HG02678 (cell line): ENCODE data around the gene CT55.
"Not testable (repeated sequence)": the region's sequence is repeated elsewhere in the genome, so short reads cannot be mapped to it uniquely, and the experiment has no call there.

Experiments
- ATAC-seq: cut with Tn5 transposase; IDR thresholded peaks from one replicate; pipeline ENCODE4 v1.9.1; 2021; ENCODE audit warnings: mild to moderate bottlenecking, moderate library complexity; ENCODE audit not compliant: unreplicated experiment

Gene CT55, protein sequence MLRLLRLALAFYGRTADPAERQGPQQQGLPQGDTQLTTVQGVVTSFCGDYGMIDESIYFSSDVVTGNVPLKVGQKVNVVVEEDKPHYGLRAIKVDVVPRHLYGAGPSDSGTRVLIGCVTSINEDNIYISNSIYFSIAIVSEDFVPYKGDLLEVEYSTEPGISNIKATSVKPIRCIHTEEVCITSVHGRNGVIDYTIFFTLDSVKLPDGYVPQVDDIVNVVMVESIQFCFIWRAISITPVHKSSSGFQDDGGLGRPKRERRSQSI

DNA sequence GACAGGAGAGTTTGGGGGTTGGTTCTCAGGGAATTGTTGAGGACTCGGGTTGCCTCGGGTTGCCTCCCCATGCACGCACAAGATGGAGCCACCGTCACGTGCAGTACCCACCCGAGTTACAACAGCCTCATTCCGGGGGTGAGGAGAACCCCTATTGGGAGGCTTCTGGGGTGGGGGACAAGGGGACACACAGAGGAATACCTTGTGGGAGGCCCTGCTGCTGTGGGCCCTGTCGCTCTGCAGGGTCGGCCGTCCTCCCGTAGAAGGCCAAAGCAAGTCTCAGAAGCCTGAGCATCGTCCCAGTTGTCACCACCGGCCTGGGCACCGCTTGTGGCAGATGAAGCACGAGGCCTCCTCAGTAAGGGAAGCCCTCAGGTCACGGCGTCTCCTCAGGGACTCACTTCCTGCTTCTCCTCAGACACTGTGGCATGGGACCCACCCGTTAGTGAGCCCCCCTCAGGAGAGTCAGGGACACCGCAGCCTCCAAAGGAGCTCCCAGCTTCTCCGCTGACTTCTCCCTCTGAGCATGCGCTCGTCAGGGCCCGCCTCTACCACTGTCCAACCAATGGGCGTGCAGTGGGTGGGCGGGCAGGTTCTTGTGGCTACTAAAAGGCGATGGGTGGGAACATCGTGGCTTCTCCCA is at the start of gene CT55:
CT55 (minus strand) TSS at position 522 of the 643 bp plus-strand sequence; CDS start at position 295, 227 bp downstream.
- ATAC-seq, result no peak

DNA sequence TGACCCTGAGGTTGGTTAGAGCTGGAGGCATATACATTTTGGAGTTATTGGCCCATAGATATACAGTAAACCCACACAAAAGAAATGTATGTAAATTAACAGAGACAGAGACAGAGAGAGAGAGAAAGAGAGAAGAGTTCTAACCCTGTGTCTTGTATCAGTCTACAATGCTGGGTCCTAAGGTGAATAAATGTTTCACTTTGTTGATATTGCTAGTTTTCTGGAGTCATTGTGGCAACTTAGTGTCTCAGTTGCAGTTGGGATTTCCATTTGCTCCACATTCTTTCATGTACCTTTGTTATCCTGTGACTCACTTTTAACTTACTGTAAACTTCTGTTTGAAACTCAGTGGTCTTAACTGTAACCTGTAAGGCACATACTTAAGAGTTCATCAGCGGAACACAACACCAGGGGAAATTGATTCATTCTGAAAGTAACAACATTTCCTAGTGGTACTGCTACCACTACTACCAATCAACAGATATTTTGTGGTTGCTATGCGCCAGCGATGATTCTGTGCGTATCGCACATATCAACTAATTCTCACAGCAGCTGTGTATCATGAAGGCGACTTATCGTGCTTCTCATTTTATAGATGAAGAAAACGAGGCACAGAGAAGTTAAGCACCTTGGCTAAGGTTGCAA is 42.1 kb upstream of the CT55 start:
- no peak for ATAC-seq

DNA sequence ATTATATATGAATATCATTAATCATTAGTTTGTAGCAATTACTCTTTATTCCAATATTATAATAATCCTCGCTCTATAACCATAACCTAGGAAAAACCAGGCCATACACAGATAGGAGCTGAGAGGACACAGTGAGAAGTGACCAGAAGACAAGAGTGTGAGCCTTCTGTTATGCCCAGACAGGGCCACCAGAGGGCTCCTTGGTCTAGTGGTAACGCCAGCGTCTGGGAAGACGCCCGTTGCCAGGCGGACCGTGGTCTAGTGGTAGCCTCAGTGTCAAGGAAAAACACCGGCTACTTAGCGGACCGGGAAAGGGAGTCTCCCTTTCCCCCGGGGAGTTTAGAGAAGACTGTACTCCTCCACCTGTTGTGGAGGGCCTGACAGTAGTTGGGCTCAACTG is 35.2 kb upstream of the CT55 start:
- not testable (repeated sequence) for ATAC-seq

DNA sequence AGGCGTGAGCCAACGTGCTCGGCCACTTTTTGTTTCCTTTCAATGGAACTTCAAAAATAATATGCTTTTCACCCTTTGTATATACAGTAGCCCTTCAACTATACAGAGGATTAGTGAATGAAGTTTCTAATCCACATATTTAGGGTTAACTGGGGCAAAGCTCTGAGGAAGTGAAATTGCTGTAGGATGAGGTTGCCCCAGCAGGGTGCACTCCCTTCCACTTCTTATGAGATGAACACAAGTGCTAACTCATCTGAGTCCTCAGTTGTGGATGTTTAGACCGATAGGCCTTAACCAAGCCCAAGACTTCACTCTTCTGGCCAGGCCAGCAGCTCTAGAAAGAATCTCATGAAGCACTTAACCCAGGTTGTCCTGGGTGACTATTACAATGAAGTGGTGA is 29.1 kb upstream of the CT55 start:
- ATAC-seq, result no peak

DNA sequence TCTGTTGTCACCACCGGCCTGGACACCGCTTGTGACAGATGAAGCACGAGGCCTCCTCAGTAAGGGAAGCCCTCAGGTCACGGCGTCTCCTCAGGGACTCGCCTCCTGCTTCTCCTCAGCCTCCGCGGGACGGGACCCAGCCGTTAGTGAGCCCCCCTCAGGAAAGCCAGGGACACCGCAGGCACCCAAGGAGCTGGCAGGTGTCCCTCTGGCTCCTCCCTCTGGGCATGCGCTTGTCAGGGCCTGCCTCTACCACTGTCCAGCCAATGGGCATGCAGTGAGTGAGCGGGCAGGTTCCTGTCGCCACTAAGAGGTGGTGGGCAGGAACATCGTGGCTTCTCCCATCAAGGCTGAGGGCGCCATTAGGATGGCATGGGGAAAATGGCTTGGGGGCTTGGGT is 23.5 kb upstream of the CT55 start:
- no peak for ATAC-seq

DNA sequence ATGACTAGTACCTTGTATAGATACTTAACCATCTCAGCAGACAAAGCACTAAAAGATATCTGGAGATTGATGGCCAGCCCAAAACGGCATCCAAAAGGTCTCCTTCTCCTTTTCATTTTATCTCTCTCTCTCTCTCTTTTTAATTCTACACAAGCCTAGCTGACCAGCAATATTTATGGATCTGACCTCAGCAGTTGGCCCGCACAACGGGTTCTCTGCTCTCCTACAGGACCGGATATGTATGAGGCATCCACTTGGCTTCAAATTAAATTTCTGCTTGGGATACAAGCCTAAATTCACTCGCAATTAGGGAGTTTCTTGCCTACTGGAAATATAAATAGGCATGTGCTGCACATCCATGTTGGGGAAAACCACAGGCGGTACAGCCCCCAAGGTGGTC is 22.5 kb upstream of the CT55 start:
- ATAC-seq, result no peak

DNA sequence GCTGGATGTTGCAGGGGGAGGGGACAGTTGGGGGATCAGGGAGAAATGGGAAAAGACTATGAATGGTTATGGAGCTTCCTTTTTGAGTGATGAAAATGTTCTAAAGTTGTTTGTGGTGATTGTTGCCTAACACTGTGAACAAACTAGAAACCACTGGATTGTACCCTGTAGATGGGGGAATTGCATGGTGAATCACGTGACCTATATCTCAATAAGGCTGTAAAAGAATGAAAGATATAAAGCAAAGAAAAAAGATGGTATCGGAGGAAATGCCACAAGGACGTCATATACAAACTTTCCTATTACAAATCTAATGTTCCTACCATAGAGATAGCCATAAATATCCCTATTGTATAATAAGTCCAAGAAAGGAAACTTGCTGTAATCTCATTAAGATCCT is 20.6 kb upstream of the CT55 start:
- no peak for ATAC-seq

DNA sequence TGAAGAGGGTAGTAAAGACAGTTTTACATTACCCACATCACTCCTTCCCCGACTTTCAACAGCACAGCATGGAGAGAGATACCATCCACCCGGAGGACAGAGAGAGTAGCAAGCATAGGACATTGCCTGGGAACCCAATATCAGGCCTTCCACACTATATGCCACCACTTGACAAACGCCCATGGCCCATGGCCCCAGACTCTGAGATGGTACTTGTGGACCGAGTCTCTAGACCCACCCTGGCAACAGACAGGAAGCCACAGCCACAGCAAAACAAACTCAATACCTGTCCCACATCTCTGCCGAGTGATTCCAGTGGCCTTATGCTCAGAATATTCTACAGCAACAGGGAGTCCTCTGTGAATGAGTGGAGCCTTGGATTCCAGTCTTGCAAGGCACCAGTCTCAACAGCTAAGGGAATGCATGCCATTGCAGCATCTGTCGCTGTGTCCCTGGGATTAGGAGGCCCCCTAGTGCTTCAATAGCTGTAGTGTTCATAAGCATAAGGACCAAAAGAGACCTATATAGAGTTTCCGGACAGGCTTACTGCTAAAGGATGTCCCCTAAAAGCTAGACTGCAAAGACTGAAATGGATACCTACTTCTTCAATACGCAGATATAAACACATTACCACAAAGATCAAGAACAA is 14.7 kb upstream of the CT55 start:
- ATAC-seq, result peak; percentile 83

DNA sequence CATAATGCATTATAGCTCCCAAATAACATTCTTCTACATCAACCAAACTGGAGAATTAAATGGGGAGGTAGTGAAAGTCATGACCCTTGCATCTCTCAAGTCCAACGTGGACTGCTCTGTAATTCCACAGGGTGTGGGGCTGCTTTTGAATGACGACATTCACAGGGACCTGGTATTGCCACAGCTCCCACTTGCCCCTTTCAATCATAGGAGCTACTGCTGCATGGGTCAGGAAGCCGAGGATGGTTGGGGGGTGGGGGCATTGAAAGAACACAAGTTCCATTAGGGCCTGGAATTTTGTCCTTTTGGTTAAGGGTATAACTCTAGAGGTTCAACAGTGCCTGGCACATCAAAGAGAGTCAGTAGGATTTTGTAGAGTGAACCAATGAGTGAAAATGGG is 7.4 kb upstream of the CT55 start:
- no peak for ATAC-seq

DNA sequence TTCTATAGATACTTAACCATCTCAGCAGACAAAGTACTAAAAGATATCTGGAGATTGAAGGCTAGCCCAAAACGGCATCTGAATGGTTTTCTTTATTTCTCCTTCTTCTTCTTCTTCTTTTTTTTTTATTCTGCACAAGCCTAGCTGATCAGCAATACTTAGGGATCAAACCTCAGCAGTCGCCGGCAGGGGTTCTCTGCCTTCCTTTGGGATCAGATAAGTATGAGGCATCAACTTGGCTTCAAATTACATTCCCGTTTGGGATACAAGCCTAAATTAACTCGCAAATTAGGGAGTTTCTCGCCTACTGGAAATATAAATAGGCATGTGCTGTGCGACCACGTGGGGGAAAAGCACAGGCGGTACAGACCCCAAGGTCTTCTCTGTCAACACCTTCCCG is 730 bp downstream of the CT55 start:
- ATAC-seq, result no peak

DNA sequence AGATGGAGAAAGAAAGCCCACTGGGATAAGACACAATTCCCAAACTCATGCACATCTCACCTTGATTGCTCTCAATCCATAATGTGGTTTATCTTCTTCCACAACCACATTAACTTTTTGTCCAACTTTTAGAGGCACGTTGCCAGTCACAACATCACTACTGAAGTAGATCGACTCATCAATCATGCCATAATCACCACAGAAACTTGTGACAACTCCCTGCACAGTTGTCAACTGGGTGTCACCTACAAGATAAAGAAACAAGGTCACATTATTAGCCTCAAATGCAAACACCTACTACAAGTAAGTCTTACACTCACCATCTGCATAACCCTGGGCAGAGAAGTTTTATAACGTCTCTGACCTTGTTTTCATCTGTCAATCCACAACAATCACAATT is 1.7 kb downstream of the CT55 start:
- not testable (repeated sequence) for ATAC-seq

DNA sequence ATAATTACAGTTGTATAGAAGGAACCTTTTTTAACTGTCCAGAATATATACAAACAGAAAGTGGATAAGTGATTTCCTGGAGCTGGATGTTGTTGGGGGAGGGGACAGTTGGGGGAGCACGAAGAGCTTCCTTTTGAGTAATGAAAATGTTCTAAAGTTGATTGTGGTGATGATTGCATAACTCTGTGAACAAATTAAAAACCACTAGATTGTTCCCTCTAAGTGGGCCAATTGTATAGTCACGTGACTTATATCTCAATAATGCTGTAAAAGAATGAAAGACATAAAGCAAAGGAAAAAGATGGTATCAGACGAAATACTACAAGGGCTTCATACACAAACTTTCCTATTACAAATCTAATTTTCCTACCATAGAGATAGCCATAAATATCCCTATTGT is 2.7 kb downstream of the CT55 start:
- no peak for ATAC-seq

DNA sequence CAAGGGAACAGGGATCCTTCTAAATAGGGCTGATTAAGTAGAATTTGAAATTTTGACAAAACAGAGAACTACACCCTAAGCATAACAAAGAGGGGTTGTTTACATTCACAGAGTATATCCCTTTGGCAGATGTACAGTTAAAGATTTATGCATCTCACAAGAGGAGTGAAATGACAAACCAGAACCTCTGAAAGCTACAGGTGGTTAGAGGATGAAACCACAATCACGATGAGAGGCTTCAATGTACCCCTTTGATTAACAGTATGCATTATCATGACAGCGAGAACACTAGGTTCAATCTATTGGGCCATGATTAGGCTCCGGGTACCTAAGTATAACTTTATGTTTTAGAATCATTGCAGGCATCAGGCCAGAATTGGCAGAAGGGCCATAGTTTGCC is 16.5 kb downstream of the CT55 start:
- not testable (repeated sequence) for ATAC-seq

DNA sequence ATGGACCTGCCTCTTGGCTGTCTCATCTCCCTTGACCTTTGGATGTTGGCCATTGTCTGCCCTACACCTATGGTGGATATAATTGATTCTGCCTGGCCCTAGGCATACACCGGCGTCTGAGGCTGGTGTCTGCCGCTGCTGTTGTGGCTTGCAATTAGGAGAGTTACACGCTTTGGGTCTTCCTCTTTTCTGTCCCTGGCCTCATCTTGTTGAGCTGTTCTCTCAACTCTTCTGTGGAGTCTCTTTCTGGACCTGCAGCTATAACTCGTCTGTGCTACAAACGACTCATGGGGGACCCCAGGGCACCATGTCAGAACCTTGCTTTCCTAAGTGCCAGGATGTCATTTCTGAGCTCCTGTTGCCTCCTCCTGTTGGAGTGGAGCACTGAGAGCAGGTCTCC is 45.1 kb downstream of the CT55 start:
- not testable (repeated sequence) for ATAC-seq

DNA sequence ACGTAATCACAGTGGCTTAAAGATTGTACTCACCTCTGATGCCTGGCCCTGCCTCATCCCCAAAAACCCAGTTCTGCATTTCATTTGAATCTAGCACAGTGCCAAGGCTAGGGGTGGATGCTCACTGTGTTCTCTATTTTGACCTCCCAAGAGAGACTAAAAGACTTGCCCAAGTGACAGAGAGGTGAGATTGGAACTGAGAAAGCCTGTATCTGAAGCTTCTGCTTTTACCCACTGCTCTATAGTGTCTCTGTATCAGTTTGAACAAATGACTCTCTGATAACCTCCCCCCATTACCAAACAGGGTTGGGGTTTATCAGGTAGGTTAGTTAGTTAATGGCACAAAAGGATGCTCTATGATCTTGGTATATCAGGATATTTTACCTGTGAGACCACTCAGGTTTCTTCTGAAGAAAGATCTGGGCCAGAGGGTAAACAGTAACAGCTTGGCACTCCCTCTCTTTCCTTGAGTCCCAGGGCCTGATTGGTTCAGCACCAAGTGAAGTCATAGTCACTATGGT is 51.1 kb downstream of the CT55 start, which contains the start of gene ETDB:
ETDB (minus strand) TSS at position 471 of the 521 bp plus-strand sequence. CDS start 1,265 bp downstream, outside the sequence.
- ATAC-seq, result not testable (repeated sequence)

DNA sequence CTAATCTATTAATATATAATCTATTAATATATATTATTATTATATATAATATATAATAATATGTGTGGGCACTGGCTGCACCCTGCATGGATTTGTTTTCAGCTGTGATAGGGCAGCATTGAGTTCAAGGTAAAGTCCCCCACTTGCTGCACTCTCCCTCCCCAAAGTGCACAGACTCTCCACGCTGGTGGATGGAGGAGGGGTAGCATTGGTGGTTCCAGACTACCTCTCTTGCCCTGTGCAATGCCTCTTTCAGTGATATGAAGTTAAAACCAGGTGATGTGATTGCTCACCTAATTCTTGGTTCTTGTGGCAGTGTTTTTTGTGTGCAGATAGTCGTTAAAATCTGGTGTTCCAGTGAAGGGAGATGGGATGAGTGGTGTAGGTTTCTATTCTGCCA is 55.1 kb downstream of the CT55 start:
- not testable (repeated sequence) for ATAC-seq

DNA sequence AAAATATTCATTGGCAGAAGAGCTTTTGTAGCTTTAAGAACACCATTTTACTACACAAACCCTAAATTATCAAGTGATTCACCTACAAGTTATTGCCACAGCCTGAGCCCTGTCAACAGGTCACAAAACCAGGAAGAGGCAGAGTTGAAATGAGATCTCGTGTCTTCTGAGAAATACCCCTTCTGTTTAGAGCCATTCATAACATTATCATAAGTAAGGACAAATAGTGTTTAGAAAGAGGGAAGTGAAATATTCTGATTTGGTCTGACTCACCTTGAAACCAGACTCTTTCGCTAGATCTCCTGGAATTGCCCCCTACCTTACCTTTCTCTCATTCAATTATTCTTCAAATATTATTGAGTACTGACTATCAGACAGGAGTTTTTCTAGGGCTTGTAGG is 56.8 kb downstream of the CT55 start:
- peak; percentile 93 for ATAC-seq

DNA sequence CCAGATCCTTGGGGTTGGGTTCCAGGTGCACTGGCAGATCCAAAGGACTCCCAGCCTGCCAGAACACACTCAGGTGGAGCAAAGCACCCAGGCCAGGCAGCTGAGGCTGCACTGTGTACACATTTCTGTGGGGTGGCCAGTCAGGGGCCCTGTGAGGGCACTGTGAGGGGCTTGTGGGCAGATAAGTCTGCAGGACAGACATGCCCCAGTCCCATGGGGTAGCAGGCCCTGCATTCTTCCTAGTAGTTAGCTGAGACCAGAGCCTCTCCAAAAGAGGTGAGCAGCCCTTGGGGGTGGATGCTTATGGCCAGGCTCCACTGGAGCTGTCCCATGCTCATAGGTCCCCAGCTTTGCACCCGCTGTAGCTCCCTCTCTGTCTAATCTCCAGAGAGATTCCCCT is 58.5 kb downstream of the CT55 start:
- ATAC-seq, result no peak

DNA sequence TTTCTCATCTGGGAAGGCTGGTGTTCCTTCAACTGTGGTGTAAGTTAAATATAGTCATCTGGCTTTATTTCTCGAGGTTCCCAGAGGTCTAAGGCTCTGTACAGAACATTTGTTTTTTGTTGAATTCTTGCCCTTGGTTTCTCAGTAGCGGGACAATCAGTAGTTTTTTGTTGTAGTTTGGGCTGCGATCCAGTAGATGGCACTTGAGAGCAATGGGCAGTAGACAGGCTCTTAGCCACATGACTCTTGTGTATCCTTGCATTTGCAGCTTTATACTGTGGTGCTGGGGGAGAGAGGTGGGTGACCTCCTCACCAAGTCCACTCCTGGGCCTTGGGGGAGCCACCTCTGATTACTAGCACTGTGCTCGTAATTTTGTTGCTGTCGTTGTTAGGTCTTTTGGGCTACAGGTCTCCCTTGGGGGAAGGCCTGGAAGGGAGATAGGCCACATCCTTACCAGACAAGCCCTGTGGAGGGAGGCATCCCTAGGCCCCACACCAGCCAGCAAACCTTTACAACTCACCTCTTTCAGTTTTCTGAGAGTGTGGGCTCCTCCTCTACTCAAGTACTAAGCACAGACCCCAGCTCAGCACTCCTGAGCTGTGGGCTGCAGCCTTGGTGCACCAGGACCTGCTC is 59.0 kb downstream of the CT55 start:
- peak; percentile 42 for ATAC-seq

DNA sequence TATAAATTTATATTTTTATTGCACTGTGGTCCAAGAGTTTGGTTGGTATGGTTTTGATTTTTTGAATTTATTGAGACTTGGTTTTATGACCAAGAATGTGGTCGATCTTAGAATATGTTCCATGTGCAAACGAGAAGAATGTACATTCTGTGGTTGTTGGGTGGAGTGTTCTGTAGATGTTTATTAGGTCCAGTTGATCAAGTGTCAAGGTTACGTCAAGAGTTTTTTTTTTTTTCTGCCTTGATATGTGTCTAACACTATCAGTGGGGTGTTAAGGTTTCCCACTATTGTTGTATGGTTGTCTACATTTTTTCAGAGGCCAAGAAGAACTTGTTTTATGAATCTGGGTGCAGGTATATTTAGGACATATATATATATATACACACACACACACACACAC is 61.6 kb downstream of the CT55 start:
- no peak for ATAC-seq
